Transverse colon (tissue), 4 donors: Measurements from ENCODE around the gene DAPP1. TPM values are rescaled to one million over a fixed set of nuclear protein-coding genes. Genes with fewer than 3 reads are reported as not detected.

ENCODE experiments used
- DNase-seq: peaks from one replicate; pipeline ENCODE4 v3.0.0-alpha.2; 2019
- H3K27ac ChIP-seq, 4 donors: fragments of 200-600 bp; sonication (generic); 2 replicates each; pipeline ENCODE4 v1.5.1; 2016 to 2018; ENCODE audit warnings: inconsistent platforms in 4 of 4
- H3K27me3 ChIP-seq: fragments of 200-600 bp; sonication (generic); 2 replicates; pipeline ENCODE4 v1.5.1; 2017; ENCODE audit warnings: inconsistent platforms
- H3K36me3 ChIP-seq, 4 donors: fragments of 200-600 bp; sonication (generic); 2 replicates each; pipeline ENCODE4 v1.5.1; 2017 to 2019; ENCODE audit warnings: inconsistent platforms in 4 of 4
- H3K4me1 ChIP-seq, 4 donors: fragments of 200-600 bp; sonication (generic); 2 replicates each; pipeline ENCODE4 v1.5.1; 2017 to 2020; ENCODE audit warnings: inconsistent platforms in 4 of 4
- H3K4me3 ChIP-seq, 4 donors: fragments of 200-600 bp; sonication (generic); 1 replicate in 1 of 4; 2 replicates in 3 of 4; pipeline versions ENCODE4 v1.5.1 to v1.6.1; 2017 to 2019; ENCODE audit warnings: inconsistent platforms in 4 of 4
- H3K9me3 ChIP-seq, 2 donors: fragments of 200-600 bp; sonication (generic); 2 replicates each; pipeline ENCODE4 v1.5.1; 2017 to 2019; ENCODE audit warnings: inconsistent platforms in 2 of 2
- EP300 ChIP-seq: sonication (generic); formaldehyde crosslinking; IDR thresholded peaks from one replicate; pipeline ENCODE4 v1.6.1; 2017; ENCODE audit warnings: antibody characterized with exemption, low read depth
- POLR2A ChIP-seq: fragments of 450-650 bp; IDR thresholded peaks from one replicate; pipeline ENCODE4 v1.6.1; 2016; ENCODE audit warnings: antibody characterized with exemption, mild to moderate bottlenecking, moderate library complexity
- POLR2AphosphoS5 ChIP-seq, 3 donors: sonication (generic); formaldehyde crosslinking; IDR thresholded peaks; one replicate each; pipeline ENCODE4 v1.6.1; 2016; ENCODE audit warnings: antibody characterized with exemption in 3 of 3
- WGBS, 2 donors: methylation state at CpG; one replicate each; pipeline ENCODE4 v1.1.5; 2018; ENCODE audit warnings: low coverage in 1 of 2; 5-methylcytosine and 5-hydroxymethylcytosine counted together
- in situ Hi-C, 4 donors: fragments of 200-750 bp; cut with MboI; loops; one replicate each; pipeline versions ENCODE4 v1.15.0 to v1.15.1; 2017; ENCODE audit warnings: low sequenced_read_pairs in 3 of 4, low pct_ligation_motif_present in 1 of 4, low pct_unique_long_range_greater_than_20kb in 1 of 4
- intact Hi-C: fragments of 100-400 bp; cut with DNase I; formaldehyde crosslinking; loops from one replicate; pipeline ENCODE4 v1.15.1; 2023; ENCODE audit warnings: low total_unique reads
- total RNA-seq, 4 donors: library from RNA; depleted of rRNA; stranded (reverse); fragments of >200 nt; gene quantifications; one replicate each; pipeline ENCODE4 v1.1.0, GENCODE V29; 2016
- TF ChIP-seq, protein P1 (sequence below), 5 experiments: fragments of 200-600 bp in 3 of 5; fragments of 450-650 bp in 2 of 5; sonication (generic) in 3 of 5; IDR thresholded peaks; 1 replicate in 2 of 5; 2 replicates in 3 of 5; pipeline ENCODE4 v1.5.1; 2016 to 2017; ENCODE audit warnings: antibody characterized with exemption in 5 of 5, inconsistent platforms in 3 of 5, mild to moderate bottlenecking in 2 of 5, moderate library complexity in 1 of 5

The DAPP1 gene
- total RNA-seq, 4 donors from 2014 or later: 0.41 to 10.7 (median 7.6) TPM

DNA sequence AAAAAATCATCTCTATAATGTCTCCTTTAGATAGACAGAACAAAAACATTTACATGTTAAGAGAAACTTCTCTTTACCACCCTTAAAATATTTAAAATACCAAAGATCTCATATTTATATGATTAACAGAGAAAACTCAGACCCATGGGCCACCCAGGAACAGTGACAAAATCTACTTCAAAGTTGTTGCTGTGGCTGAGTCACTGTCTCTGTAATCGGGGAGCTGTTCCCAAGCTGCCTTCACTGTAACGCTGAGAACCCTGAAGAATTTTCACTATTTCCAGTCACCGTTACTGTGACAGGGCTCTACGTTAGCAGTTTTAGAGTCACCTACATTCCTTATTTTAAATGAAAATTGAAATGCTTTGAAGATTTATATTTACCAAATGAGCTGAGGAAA, 9.0 kb upstream of the DAPP1 start:
- DNase-seq: no peak
- TF ChIP-seq POLR2A (no peak), EP300 (no peak), POLR2AphosphoS5 (IDR thresholded peaks at IDR 0.05) (no peak)
- TF ChIP-seq, protein P1, sequence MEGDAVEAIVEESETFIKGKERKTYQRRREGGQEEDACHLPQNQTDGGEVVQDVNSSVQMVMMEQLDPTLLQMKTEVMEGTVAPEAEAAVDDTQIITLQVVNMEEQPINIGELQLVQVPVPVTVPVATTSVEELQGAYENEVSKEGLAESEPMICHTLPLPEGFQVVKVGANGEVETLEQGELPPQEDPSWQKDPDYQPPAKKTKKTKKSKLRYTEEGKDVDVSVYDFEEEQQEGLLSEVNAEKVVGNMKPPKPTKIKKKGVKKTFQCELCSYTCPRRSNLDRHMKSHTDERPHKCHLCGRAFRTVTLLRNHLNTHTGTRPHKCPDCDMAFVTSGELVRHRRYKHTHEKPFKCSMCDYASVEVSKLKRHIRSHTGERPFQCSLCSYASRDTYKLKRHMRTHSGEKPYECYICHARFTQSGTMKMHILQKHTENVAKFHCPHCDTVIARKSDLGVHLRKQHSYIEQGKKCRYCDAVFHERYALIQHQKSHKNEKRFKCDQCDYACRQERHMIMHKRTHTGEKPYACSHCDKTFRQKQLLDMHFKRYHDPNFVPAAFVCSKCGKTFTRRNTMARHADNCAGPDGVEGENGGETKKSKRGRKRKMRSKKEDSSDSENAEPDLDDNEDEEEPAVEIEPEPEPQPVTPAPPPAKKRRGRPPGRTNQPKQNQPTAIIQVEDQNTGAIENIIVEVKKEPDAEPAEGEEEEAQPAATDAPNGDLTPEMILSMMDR (IDR thresholded peaks at IDR 0.05): no peak
- Histone ChIP-seq H3K9me3 (no peaks in the 10 kb centered on the region), H3K4me1 (peaks cover 0 to 4% (median 0%) of the 10 kb centered on the region in 4 donors), H3K27ac (no peak overlapping the region), H3K36me3 (no peaks in the 10 kb centered on the region), H3K4me3 (no peak overlapping the region), H3K27me3 (no peaks in the 10 kb centered on the region)
- intact Hi-C loops: loop anchor here (5.0 kb wide), 1 partner anchor 245 kb away; the partner anchor contains the start of gene TRMT10A
- in situ Hi-C loops: loop anchor here in 1 of 4 donors (10.0 kb wide), 1 partner anchor 243 kb away; the partner anchor contains the start of gene TRMT10A
- 70 to 75% methylated on average over 4 of the region's 4 CpGs for WGBS, 2 donors

DNA sequence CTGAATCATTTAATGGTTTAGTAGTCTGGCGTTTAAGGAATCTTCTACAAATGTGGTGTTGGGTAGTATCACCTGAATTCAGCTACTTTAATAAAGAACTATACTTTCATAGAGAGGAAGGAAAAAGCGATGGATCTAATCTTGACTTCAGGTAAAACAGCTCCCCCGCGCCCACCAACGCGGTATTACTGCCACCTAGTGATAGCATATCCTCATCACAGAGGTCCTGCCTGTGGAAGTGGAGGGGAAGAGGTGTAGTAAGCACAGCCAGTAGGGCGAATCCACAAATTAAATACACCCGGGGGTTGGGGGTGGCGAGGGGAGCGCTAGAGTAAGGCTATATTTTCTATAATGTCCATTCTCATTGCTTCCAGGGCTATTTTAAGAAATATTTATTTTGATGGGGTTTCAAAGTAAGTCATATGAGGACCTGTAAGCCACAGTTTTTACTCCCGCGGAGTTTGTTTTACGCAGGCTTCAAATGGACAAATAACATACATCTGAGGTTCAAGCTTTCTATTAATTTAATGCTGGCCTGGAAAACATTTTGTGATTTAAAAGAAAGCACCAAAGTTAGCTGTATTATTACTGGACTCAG, 8.3 kb upstream of the DAPP1 start:
- Histone ChIP-seq H3K9me3 (no peaks in the 10 kb centered on the region), H3K4me1 (no peaks in the 10 kb centered on the region), H3K27me3 (no peaks in the 10 kb centered on the region), H3K4me3 (no peak overlapping the region), H3K27ac (no peak overlapping the region), H3K36me3 (no peaks in the 10 kb centered on the region)
- in situ Hi-C loops: loop anchor here in 1 of 4 donors (10.0 kb wide), 1 partner anchor 244 kb away; the partner anchor contains the start of gene TRMT10A
- whole genome bisulfite sequencing, 2 donors: 20 to 25% methylated on average over 11 to 13 of the region's 13 CpGs
- TF ChIP-seq, protein P1 (IDR thresholded peaks at IDR 0.05): peak; percentile 59 to 68 (median 62)
- no peak for TF ChIP-seq POLR2A
- peak; percentile 74 for DNase-seq
- intact Hi-C loops: loop anchor here (5.0 kb wide), 1 partner anchor 246 kb away; the partner anchor contains the start of gene TRMT10A

DNA sequence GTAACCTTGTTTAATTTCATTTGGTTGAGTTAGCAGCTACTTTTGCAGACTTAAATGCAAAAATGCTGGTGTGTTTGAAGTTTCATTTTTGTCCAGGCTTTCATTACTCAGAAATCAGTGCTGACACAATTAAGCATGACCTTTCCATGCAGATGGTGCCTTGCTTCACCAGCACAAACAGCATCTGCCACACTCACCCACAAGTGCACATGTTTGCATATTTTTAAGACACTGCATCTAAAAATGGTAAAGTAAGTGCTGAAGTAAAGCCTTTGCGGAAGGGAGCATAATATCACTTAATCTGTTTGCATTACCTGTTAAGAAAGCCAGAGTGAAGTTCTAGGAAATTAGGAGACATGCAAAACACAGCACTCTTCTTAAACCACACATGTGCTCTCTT, 7.3 kb upstream of the DAPP1 start:
- intact Hi-C loops: loop anchor here (5.0 kb wide), 1 partner anchor 247 kb away; the partner anchor contains the start of gene TRMT10A
- 78 to 79% methylated on average over 1 of the region's 1 CpG for WGBS, 2 donors
- no peaks in the 10 kb centered on the region for H3K4me1 ChIP-seq

DNA sequence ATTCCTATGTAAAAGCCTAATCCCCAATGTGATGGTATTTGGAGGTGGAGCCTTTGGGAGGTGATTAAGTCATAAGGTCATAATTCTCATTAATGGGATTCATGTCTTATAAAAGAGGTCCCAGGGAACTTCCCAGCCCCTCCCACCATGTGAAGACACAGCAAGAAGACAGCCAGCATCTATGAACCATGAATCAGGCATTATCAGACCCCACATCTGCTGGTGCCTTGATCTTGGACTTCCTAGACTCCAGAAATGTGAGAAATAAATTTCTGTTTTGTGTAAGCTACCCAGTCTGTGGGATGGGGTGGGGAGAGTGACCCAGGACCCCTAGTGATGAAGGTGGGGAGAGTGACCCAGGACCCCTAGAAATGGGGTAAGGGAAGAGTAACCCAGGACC, 6.1 kb upstream of the DAPP1 start:
- intact Hi-C loops (no loop called here), in situ Hi-C loops (loop anchor here in 3 of 4 donors (5.0 to 10.0 kb wide), 4 partner anchors 134 to 248 kb away; partner anchors contain the start of genes DNAJB14 (in 1 of the 3), H2AZ1 (in 1 of the 3) and TRMT10A (in 1 of the 3))
- H3K36me3 ChIP-seq: no peaks in the 10 kb centered on the region
- TF ChIP-seq, protein P1 (IDR thresholded peaks at IDR 0.05): no peak
- no peak for TF ChIP-seq POLR2AphosphoS5 (IDR thresholded peaks at IDR 0.05)
- no peaks in the 10 kb centered on the region for H3K9me3 ChIP-seq
- no peak overlapping the region for H3K4me3 ChIP-seq
- H3K27ac ChIP-seq: no peak overlapping the region
- no peaks in the 10 kb centered on the region for H3K27me3 ChIP-seq
- no peak for DNase-seq
- peaks cover 0 to 5% (median 3%) of the 10 kb centered on the region in 4 donors for H3K4me1 ChIP-seq

More for the DNA sequence above, 7.3 kb upstream of the DAPP1 start:
- DNase-seq: no peak
- H3K4me3 ChIP-seq: no peak overlapping the region
- H3K27me3 ChIP-seq: no peaks in the 10 kb centered on the region
- no peak overlapping the region for H3K27ac ChIP-seq
- H3K9me3 ChIP-seq: no peaks in the 10 kb centered on the region
- TF ChIP-seq POLR2A: no peak
- TF ChIP-seq, protein P1 (IDR thresholded peaks at IDR 0.05): no peak
- TF ChIP-seq POLR2AphosphoS5 (IDR thresholded peaks at IDR 0.05): no peak
- TF ChIP-seq EP300: no peak
- no peaks in the 10 kb centered on the region for H3K36me3 ChIP-seq
- in situ Hi-C loops: loop anchor here in 1 of 4 donors (10.0 kb wide), 1 partner anchor 245 kb away; the partner anchor contains the start of gene TRMT10A
